PC-3 (cell line): Measurements from ENCODE around the gene COL15A1. TPM values are rescaled to one million over a fixed set of nuclear protein-coding genes. Genes with fewer than 3 reads are reported as not detected.
A peak's percentile ranks its signal among the peaks of the same experiment; 100 is the strongest.

ENCODE experiments used
- ATAC-seq: fragments of 200-7000 bp; cut with Tn5 transposase; 2 replicates; pipeline ENCODE4 v1.9.1; 2020; ENCODE audit warnings: mild to moderate bottlenecking, moderate library complexity
- BruUV-seq: library from RNA; stranded (reverse); fragments of 400-500 nt; replicated peaks from 2 replicates; lab custom pipeline; 2021; lab: Mats Ljungman, UMichigan
- CTCF ChIA-PET: fragments of 300-600 bp; sonication (Branson Sonifier 250); formaldehyde crosslinking; loops from one replicate; lab custom pipeline; 2022; ENCODE audit warnings: antibody characterized with exemption; lab: Charles Lee
- POLR2A ChIA-PET: fragments of 300-600 bp; sonication (Branson Sonifier 250); formaldehyde crosslinking; loops from one replicate; lab custom pipeline; 2022; ENCODE audit warnings: antibody characterized with exemption; ENCODE audit not compliant: unreplicated experiment; lab: Charles Lee
- DNase-seq: peaks from one replicate; pipeline ENCODE4 v3.0.0-alpha.2; 2015
- H2AFZ ChIP-seq: fragments of 300-600 bp; sonication (generic); 2 replicates; pipeline ENCODE4 v1.6.0; 2016; ENCODE audit warnings: antibody characterized with exemption, low read length
- H3F3A ChIP-seq: fragments of 300-600 bp; sonication (generic); one replicate; pipeline ENCODE4 v1.6.0; 2017; ENCODE audit warnings: antibody characterized with exemption, low read length, control low read depth, mild to moderate bottlenecking; ENCODE audit not compliant: unreplicated experiment
- H3K27ac ChIP-seq: fragments of 300-600 bp; sonication (generic); 2 replicates; pipeline ENCODE4 v1.5.1; 2016; ENCODE audit warnings: mild to moderate bottlenecking, low read length
- H3K27me3 ChIP-seq: fragments of 300-600 bp; sonication (generic); 2 replicates; pipeline ENCODE4 v1.6.1; 2016; ENCODE audit warnings: low read length, mixed read lengths
- H3K36me3 ChIP-seq: fragments of 300-600 bp; sonication (generic); 2 replicates; pipeline ENCODE4 v1.6.1; 2016; ENCODE audit warnings: low read depth, mixed run types, low read length, mixed read lengths
- H3K4me1 ChIP-seq: fragments of 300-600 bp; sonication (generic); 2 replicates; pipeline ENCODE4 v1.5.1; 2016; ENCODE audit warnings: low read length; ENCODE audit not compliant: insufficient read depth
- H3K4me2 ChIP-seq: fragments of 300-600 bp; sonication (generic); 2 replicates; pipeline ENCODE4 v1.6.0; 2016; ENCODE audit warnings: low read length
- H3K4me3 ChIP-seq: fragments of 300-600 bp; sonication (generic); 2 replicates; pipeline ENCODE4 v1.5.1; 2016; ENCODE audit warnings: mild to moderate bottlenecking, low read length, mixed read lengths
- H3K79me2 ChIP-seq: fragments of 300-600 bp; sonication (generic); 2 replicates; pipeline ENCODE4 v1.6.1; 2017; ENCODE audit warnings: low read length, mixed read lengths
- H3K9ac ChIP-seq: fragments of 300-600 bp; sonication (generic); 2 replicates; pipeline ENCODE4 v1.6.0; 2016; ENCODE audit warnings: mild to moderate bottlenecking, low read length
- H3K9me2 ChIP-seq: fragments of 300-600 bp; sonication (generic); replicated peaks from 2 replicates; pipeline ENCODE4 v1.6.1; 2016; ENCODE audit warnings: mixed run types, low read length, mixed read lengths
- H3K9me3 ChIP-seq: fragments of 300-600 bp; sonication (generic); 2 replicates; pipeline ENCODE4 v1.6.1; 2016; ENCODE audit warnings: low read length, mixed read lengths
- H4K20me1 ChIP-seq: fragments of 300-600 bp; sonication (generic); 2 replicates; pipeline ENCODE4 v1.6.1; 2016; ENCODE audit warnings: low read length, mixed read lengths
- EZH2 ChIP-seq: fragments of 300-600 bp; sonication (generic); IDR thresholded peaks from one replicate; pipeline ENCODE4 v1.6.1; 2017; ENCODE audit warnings: antibody characterized with exemption, mild to moderate bottlenecking, low read length; ENCODE audit not compliant: unreplicated experiment
- EZH2phosphoT487 ChIP-seq: fragments of 300-600 bp; sonication (generic); IDR thresholded peaks from 2 replicates; pipeline ENCODE4 v1.6.1; 2018; ENCODE audit warnings: mild to moderate bottlenecking, antibody characterized with exemption, low read length, borderline replicate concordance
- intact Hi-C: fragments of 100-400 bp; cut with micrococcal nuclease; formaldehyde crosslinking; loops from 2 replicates; pipeline ENCODE4 v1.9.0; 2023
- total RNA-seq: library from RNA; depleted of rRNA; stranded (reverse); fragments of >200 nt; gene quantifications from 2 replicates; pipeline ENCODE4 v1.2.3, GENCODE V29; 2014
- TF ChIP-seq, protein P1 (sequence below): fragments of 300-600 bp; sonication (generic); conservative IDR thresholded peaks from 2 replicates; pipeline ENCODE4 v1.5.1; 2017; ENCODE audit warnings: antibody characterized with exemption, low read depth, mild to moderate bottlenecking, low read length

Gene COL15A1
- total RNA-seq, 1 experiment from 2014 or later, result 0.04 TPM

DNA sequence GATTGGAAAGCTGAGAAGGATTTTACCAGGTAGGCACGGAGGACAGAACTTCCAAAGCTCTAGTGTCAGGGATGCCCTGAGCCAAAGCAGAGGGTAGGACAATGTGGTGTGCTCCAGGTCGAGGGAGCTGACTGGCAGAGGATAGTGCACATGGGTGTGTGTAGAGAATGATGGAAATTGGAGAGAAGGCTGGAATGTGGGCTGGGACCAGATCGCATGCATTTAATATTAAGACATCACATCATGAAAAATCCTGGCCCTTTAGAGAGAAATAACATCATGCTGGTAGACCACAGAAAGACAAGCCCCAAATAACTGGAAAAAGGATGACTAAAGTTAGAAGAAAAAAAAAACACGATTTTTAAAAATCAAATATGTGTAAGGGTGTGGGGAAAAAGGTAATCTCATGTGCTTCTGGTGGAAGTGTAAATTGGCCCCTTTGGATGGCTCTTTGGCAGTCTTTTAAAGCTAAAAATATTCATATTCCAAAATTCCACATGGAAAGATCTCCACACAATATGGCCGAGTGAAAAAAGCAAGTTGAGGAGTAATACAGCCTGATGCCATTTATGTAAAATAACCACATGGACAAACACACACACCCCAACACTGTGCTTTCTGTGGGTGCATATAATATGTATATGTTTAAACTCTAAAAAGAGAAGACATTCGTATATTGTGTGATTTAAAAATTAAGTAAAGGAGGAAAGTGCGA, 94.2 kb downstream of the COL15A1 start:
- H3K27me3 ChIP-seq, result no peaks in the 10 kb centered on the region
- no peaks in the 10 kb centered on the region for H3F3A ChIP-seq
- H3K9ac ChIP-seq, result no peak overlapping the region
- ATAC-seq (no peak), DNase-seq (no peak)
- H3K4me3 ChIP-seq, result no peak overlapping the region
- H3K9me3 ChIP-seq, result no peaks in the 10 kb centered on the region
- no peaks in the 10 kb centered on the region for H3K36me3 ChIP-seq
- ChIA-PET CTCF (no interaction called here), POLR2A (no interaction called here)
- no peaks in the 10 kb centered on the region for H3K79me2 ChIP-seq
- no peak overlapping the region for H3K4me2 ChIP-seq
- no peak overlapping the region for H3K27ac ChIP-seq
- intact Hi-C loops, result no loop called here
- H4K20me1 ChIP-seq, result no peaks in the 10 kb centered on the region
- peaks cover 24% of the 10 kb centered on the region for H3K4me1 ChIP-seq
- no TSS peak for BruUV-seq
- no peak overlapping the region for H2AFZ ChIP-seq
- no peak for TF ChIP-seq EZH2
- TF ChIP-seq EZH2phosphoT487, result no peak
- TF ChIP-seq, protein P1, sequence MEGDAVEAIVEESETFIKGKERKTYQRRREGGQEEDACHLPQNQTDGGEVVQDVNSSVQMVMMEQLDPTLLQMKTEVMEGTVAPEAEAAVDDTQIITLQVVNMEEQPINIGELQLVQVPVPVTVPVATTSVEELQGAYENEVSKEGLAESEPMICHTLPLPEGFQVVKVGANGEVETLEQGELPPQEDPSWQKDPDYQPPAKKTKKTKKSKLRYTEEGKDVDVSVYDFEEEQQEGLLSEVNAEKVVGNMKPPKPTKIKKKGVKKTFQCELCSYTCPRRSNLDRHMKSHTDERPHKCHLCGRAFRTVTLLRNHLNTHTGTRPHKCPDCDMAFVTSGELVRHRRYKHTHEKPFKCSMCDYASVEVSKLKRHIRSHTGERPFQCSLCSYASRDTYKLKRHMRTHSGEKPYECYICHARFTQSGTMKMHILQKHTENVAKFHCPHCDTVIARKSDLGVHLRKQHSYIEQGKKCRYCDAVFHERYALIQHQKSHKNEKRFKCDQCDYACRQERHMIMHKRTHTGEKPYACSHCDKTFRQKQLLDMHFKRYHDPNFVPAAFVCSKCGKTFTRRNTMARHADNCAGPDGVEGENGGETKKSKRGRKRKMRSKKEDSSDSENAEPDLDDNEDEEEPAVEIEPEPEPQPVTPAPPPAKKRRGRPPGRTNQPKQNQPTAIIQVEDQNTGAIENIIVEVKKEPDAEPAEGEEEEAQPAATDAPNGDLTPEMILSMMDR, result no peak
- H3K9me2 ChIP-seq, result no peaks in the 10 kb centered on the region

DNA sequence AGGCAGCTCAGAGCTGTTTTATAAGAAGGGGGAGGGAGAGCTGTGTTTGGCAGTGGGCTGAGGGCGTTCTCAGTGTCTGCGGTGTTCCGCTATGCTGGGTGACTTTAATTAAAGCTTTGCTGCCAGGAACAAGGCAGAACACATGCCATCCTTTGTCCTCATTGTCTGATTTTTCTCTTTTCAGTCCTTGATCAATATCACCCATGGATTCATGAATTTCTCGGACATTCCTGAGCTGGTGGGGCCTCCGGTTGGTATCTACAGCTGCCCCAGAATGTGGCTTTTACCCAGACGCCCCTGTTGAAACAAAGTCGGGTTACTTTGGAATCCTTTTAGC, 94.7 kb downstream of the COL15A1 start:
- Histone ChIP-seq H3K27me3 (no peaks in the 10 kb centered on the region), H3K27ac (no peak overlapping the region), H3K4me3 (no peak overlapping the region), H3K9me2 (no peaks in the 10 kb centered on the region), H3K36me3 (no peaks in the 10 kb centered on the region), H3F3A (no peaks in the 10 kb centered on the region), H3K79me2 (no peaks in the 10 kb centered on the region), H3K4me1 (peaks cover 24% of the 10 kb centered on the region), H2AFZ (no peak overlapping the region), H3K9me3 (no peaks in the 10 kb centered on the region), H4K20me1 (no peaks in the 10 kb centered on the region), H3K4me2 (no peak overlapping the region), H3K9ac (no peak overlapping the region)
- DNase-seq, result no peak
- ChIA-PET POLR2A (no interaction called here), CTCF (no interaction called here)
- no peak for ATAC-seq
- intact Hi-C loops, result no loop called here
- TF ChIP-seq, protein P1, result no peak
- TF ChIP-seq EZH2, result no peak
- no TSS peak for BruUV-seq

DNA sequence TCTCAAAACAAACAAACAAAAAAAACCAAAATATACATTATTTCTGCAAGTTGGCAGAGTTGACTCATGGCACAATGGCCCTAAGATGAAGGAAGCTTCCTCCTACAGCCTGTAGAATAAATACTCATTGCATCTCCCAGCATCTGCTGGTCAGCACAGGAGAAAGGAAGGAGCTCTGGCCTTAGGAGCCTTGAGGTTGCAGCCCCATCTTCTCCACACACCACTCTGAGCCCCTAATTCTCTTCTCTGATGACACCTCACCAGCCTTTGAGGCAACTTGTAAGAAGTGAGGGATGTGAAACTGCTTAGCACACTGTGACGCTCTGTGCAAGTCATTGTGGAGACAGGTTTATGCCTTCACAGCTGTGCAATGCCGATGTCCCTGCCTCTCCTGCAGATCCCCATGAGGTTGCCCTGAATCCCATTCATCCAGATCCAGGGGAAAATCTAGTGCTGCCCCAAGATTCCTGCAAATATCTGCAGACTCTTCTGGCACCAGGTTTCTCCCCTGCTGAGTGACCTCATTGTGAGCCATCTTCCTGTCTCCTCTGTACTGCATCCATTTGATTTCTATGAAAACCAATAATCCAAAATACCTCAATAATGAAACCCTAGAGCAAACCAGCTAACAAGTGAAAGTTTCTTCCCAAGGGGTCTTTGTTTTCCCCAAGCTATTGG, 95.9 kb downstream of the COL15A1 start:
- ChIA-PET CTCF (interaction anchor here (0.6 kb wide), 1 partner anchor 99 kb away, joined by 3 read pairs; no protein-coding TSS in a partner anchor), POLR2A (no interaction called here)
- H3K9me2 ChIP-seq, result no peaks in the 10 kb centered on the region
- ATAC-seq (peak; percentile 72), DNase-seq (peak; percentile 31)
- no peaks in the 10 kb centered on the region for H3K27me3 ChIP-seq
- BruUV-seq, result no TSS peak
- peak overlapping the region; percentile 69 for H3K4me2 ChIP-seq
- intact Hi-C loops, result no loop called here
- no peak overlapping the region; the same call in 1 of the 2 replicates for H3K9ac ChIP-seq
- no peak for TF ChIP-seq EZH2
- TF ChIP-seq, protein P1, result no peak
- TF ChIP-seq EZH2phosphoT487, result no peak
- H4K20me1 ChIP-seq, result no peaks in the 10 kb centered on the region
- H3K9me3 ChIP-seq, result no peaks in the 10 kb centered on the region
- H3F3A ChIP-seq, result no peaks in the 10 kb centered on the region
- no peaks in the 10 kb centered on the region for H3K79me2 ChIP-seq
- H3K4me3 ChIP-seq, result no peak overlapping the region
- H2AFZ ChIP-seq, result peak overlapping the region; percentile 28; the same call in 1 of the 2 replicates
- H3K4me1 ChIP-seq, result peaks cover 24% of the 10 kb centered on the region
- H3K36me3 ChIP-seq, result no peaks in the 10 kb centered on the region
- peak overlapping the region; percentile 72 for H3K27ac ChIP-seq
